Upper lobe of right lung (tissue), 1 donor: Measurements from ENCODE around the gene DRD2. TPM values are rescaled to one million over a fixed set of nuclear protein-coding genes. Genes with fewer than 3 reads are reported as not detected.

Experiments
- ATAC-seq: fragments of 200-7000 bp; cut with Tn5 transposase; one replicate; pipeline ENCODE4 v1.9.1; 2020; ENCODE audit warnings: mild to moderate bottlenecking, moderate library complexity
- DNase-seq: peaks from one replicate; pipeline ENCODE4 v3.0.0-alpha.2; 2020
- H3K27ac ChIP-seq: fragments of 200-600 bp; one replicate; pipeline ENCODE4 v1.8.0; 2022
- H3K27me3 ChIP-seq: fragments of 200-600 bp; one replicate; pipeline ENCODE4 v1.8.0; 2022; ENCODE audit warnings: mild to moderate bottlenecking
- H3K36me3 ChIP-seq: fragments of 200-600 bp; one replicate; pipeline ENCODE4 v1.8.0; 2022
- H3K4me1 ChIP-seq: fragments of 200-600 bp; one replicate; pipeline ENCODE4 v1.8.0; 2022
- H3K4me3 ChIP-seq: fragments of 200-600 bp; one replicate; pipeline ENCODE4 v1.8.0; 2022; ENCODE audit warnings: mild to moderate bottlenecking
- H3K9me3 ChIP-seq: fragments of 200-600 bp; one replicate; pipeline ENCODE4 v1.8.0; 2022
- CTCF ChIP-seq: fragments of 200-600 bp; IDR thresholded peaks from one replicate; pipeline ENCODE4 v1.8.0; 2022; ENCODE audit warnings: antibody characterized with exemption
- intact Hi-C: fragments of 100-400 bp; cut with DNase I; formaldehyde crosslinking; loops from one replicate; pipeline ENCODE4 v1.11.0; 2022
- total RNA-seq: library from RNA; stranded (reverse); fragmentation: NEBNext Ultra II Directional; extraction: Animal tissue kit (Norgen Biotek cat#: 25700); gene quantifications from one replicate; pipeline ENCODE4 v1.2.1, GENCODE V29; 2021
- donor health status: DM: no; HTN: yes; CAD: no; lungs with severe emphysema.

Gene DRD2
- total RNA-seq, 1 donor from 2014 or later: not detected

DNA sequence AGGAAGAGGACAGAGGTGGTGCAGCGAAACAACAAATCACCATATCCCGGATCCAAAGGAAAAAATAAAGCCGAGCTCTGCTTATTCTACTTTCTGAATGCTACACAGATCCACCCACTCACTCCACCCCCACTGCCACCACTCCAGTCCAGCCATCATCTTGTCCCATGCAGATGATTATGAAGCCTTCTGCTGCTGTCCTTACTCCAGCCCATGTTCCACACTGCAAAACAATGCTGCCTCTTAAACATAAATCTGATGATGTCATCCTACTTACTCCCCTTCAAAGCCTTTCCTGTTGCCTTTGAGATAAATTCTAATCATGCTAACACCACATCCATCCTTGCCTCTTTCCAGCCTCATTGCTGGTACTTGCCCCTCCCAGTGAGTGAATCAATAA lies 6.5 kb upstream of the DRD2 start:
- TF ChIP-seq CTCF: no peak
- ATAC-seq: no peak
- DNase-seq: no peak
- H3K4me1 ChIP-seq: no peaks in the 10 kb centered on the region
- no peak overlapping the region for H3K27ac ChIP-seq
- intact Hi-C loops: no loop called here
- no peak overlapping the region for H3K4me3 ChIP-seq
- H3K9me3 ChIP-seq: no peaks in the 10 kb centered on the region
- no peaks in the 10 kb centered on the region for H3K36me3 ChIP-seq
- peaks cover 28% of the 10 kb centered on the region for H3K27me3 ChIP-seq

GRCh38 chr11:113481226-113481625 lies 6.0 kb upstream of the DRD2 start:
- peaks cover 33% of the 10 kb centered on the region for H3K27me3 ChIP-seq
- H3K4me3 ChIP-seq: no peak overlapping the region
- no peak overlapping the region for H3K27ac ChIP-seq
- intact Hi-C loops: no loop called here
- no peaks in the 10 kb centered on the region for H3K4me1 ChIP-seq
- no peak for TF ChIP-seq CTCF
- no peak for DNase-seq
- H3K9me3 ChIP-seq: no peaks in the 10 kb centered on the region
- no peaks in the 10 kb centered on the region for H3K36me3 ChIP-seq
- ATAC-seq: no peak

GRCh38 chr11:113477321-113477720 lies 2.1 kb upstream of the DRD2 start:
- ATAC-seq (no peak), DNase-seq (no peak)
- Histone ChIP-seq H3K27ac (no peak overlapping the region), H3K36me3 (no peaks in the 10 kb centered on the region), H3K4me3 (no peak overlapping the region), H3K27me3 (peaks cover 67% of the 10 kb centered on the region), H3K4me1 (no peaks in the 10 kb centered on the region), H3K9me3 (no peaks in the 10 kb centered on the region)
- intact Hi-C loops: no loop called here
- TF ChIP-seq CTCF: no peak

GRCh38 chr11:113476553-113476952 lies 1.4 kb upstream of the DRD2 start:
- Histone ChIP-seq H3K9me3 (no peaks in the 10 kb centered on the region), H3K27ac (no peak overlapping the region), H3K4me1 (no peaks in the 10 kb centered on the region), H3K4me3 (no peak overlapping the region), H3K36me3 (no peaks in the 10 kb centered on the region), H3K27me3 (peaks cover 71% of the 10 kb centered on the region)
- DNase-seq: no peak
- no peak for TF ChIP-seq CTCF
- intact Hi-C loops: no loop called here
- no peak for ATAC-seq

- H3K9me3 ChIP-seq: no peaks in the 10 kb centered on the region
- H3K4me3 ChIP-seq: no peak overlapping the region
- TF ChIP-seq CTCF: no peak
- intact Hi-C loops: no loop called here
- no peak overlapping the region for H3K27ac ChIP-seq
- H3K27me3 ChIP-seq: peaks cover 90% of the 10 kb centered on the region
- H3K36me3 ChIP-seq: no peaks in the 10 kb centered on the region
- ATAC-seq (peak; percentile 87), DNase-seq (peak; percentile 82)
- H3K4me1 ChIP-seq: no peaks in the 10 kb centered on the region
Observed at GRCh38 chr11:113474362-113475159, 637 bp downstream of the DRD2 start.
